Cardiac septum (tissue), 1 donor: ENCODE measurements around the gene FKBP7. TPM values are rescaled to one million over a fixed set of nuclear protein-coding genes. Genes with fewer than 3 reads are reported as not detected.
"Not testable (repeated sequence)": the region's sequence is repeated elsewhere in the genome, so short reads cannot be mapped to it uniquely, and the experiment has no call there.

Source experiments
- DNase-seq: peaks from one replicate; pipeline ENCODE4 v3.0.0-alpha.2; 2020; ENCODE audit warnings: low spot score
- intact Hi-C: fragments of 100-400 bp; cut with DNase I; formaldehyde crosslinking; loops from one replicate; pipeline ENCODE4 v1.14.0; 2022
- total RNA-seq: library from RNA; stranded (reverse); fragmentation: NEBNext Ultra II Directional; extraction: Animal tissue kit (Norgen Biotek cat#: 25700); gene quantifications from one replicate; pipeline ENCODE4 v1.2.1, GENCODE V29; 2021
- donor health status: DM: no; HTN: no; CAD: no.

FKBP7 gene
- total RNA-seq, 1 donor from 2014 or later = 6.5 TPM

GRCh38 chr2:178452870-178453269 lies 25.5 kb downstream of the FKBP7 start:
- no peak for DNase-seq
- intact Hi-C loops = no loop called here

- intact Hi-C loops = no loop called here
- DNase-seq = no peak
These were observed 26.1 kb downstream of the FKBP7 start for GRCh38 chr2:178452334-178452733.

- intact Hi-C loops = loop anchor here (1.0 kb wide), 2 partner anchors 29 to 257 kb away; partner anchors contain the start of genes OSBPL6 and PLEKHA3
- peak; percentile 99 for DNase-seq
These were observed 27.4 kb downstream of the FKBP7 start, which contains the start of the genes PJVK and PRKRA for GRCh38 chr2:178450774-178451525. Gene PJVK (plus strand): TSS chr2:178451378. CDS start chr2:178453410, 2,032 bp downstream. Gene PRKRA (minus strand): TSS chr2:178451175. CDS start chr2:178451030, 145 bp downstream.

- DNase-seq = no peak
- intact Hi-C loops = no loop called here
These were observed 28.0 kb downstream of the FKBP7 start for GRCh38 chr2:178450524-178450773.

- intact Hi-C loops = no loop called here
- DNase-seq = no peak
These were observed 28.5 kb downstream of the FKBP7 start for GRCh38 chr2:178449700-178450523.

GRCh38 chr2:178448968-178449661 lies 29.3 kb downstream of the FKBP7 start:
- intact Hi-C loops = no loop called here
- DNase-seq = no peak

- intact Hi-C loops = no loop called here
- DNase-seq = no peak
These were observed 37.0 kb downstream of the FKBP7 start for GRCh38 chr2:178441426-178441825.

- intact Hi-C loops = no loop called here
- no peak for DNase-seq
These were observed 41.7 kb downstream of the FKBP7 start for GRCh38 chr2:178436662-178437061.

GRCh38 chr2:178429336-178429735 lies 49.1 kb downstream of the FKBP7 start:
- intact Hi-C loops = no loop called here
- DNase-seq = no peak

- no peak for DNase-seq
- intact Hi-C loops = no loop called here
These were observed 50.0 kb downstream of the FKBP7 start for GRCh38 chr2:178428396-178428806.

- intact Hi-C loops = no loop called here
- no peak for DNase-seq
These were observed 50.9 kb downstream of the FKBP7 start for GRCh38 chr2:178427458-178427857.

- intact Hi-C loops = no loop called here
- no peak for DNase-seq
These were observed 52.0 kb downstream of the FKBP7 start for GRCh38 chr2:178426388-178426787.

- no peak for DNase-seq
- intact Hi-C loops = no loop called here
These were observed 53.1 kb downstream of the FKBP7 start for GRCh38 chr2:178425255-178425827.

GRCh38 chr2:178423746-178424145 lies 54.7 kb downstream of the FKBP7 start:
- DNase-seq, intact Hi-C loops: not testable (repeated sequence)

- intact Hi-C loops = no loop called here
- no peak for DNase-seq
These were observed 56.3 kb downstream of the FKBP7 start for GRCh38 chr2:178422097-178422496.

- intact Hi-C loops = no loop called here
- DNase-seq = no peak
These were observed 57.9 kb downstream of the FKBP7 start for GRCh38 chr2:178420463-178420999.

GRCh38 chr2:178419123-178419522 lies 59.3 kb downstream of the FKBP7 start:
- intact Hi-C loops = loop anchor here (10.0 kb wide), 1 partner anchor 224 kb away; the partner anchor contains the start of gene OSBPL6
- DNase-seq = no peak

GRCh38 chr2:178418426-178418825 lies 60.0 kb downstream of the FKBP7 start:
- intact Hi-C loops = loop anchor here (10.0 kb wide), 1 partner anchor 224 kb away; the partner anchor contains the start of gene OSBPL6
- no peak for DNase-seq

GRCh38 chr2:178417916-178418315 lies 60.5 kb downstream of the FKBP7 start:
- intact Hi-C loops = loop anchor here (10.0 kb wide), 1 partner anchor 223 kb away; the partner anchor contains the start of gene OSBPL6
- no peak for DNase-seq
